Activated gamma-delta T cell treated with Interleukin-2 at 50 U/mL for 16 hours (primary cell): ENCODE data around the gene SLC49A4.
"Not testable (repeated sequence)": the region's sequence is repeated elsewhere in the genome, so short reads cannot be mapped to it uniquely, and the experiment has no call there.

ENCODE experiments used
- DNase-seq: peaks from one replicate; pipeline ENCODE4 v3.0.0-alpha.2; 2020

SLC49A4 gene, protein sequence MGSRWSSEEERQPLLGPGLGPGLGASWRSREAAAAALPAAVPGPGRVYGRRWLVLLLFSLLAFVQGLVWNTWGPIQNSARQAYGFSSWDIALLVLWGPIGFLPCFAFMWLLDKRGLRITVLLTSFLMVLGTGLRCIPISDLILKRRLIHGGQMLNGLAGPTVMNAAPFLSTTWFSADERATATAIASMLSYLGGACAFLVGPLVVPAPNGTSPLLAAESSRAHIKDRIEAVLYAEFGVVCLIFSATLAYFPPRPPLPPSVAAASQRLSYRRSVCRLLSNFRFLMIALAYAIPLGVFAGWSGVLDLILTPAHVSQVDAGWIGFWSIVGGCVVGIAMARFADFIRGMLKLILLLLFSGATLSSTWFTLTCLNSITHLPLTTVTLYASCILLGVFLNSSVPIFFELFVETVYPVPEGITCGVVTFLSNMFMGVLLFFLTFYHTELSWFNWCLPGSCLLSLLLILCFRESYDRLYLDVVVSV

DNA sequence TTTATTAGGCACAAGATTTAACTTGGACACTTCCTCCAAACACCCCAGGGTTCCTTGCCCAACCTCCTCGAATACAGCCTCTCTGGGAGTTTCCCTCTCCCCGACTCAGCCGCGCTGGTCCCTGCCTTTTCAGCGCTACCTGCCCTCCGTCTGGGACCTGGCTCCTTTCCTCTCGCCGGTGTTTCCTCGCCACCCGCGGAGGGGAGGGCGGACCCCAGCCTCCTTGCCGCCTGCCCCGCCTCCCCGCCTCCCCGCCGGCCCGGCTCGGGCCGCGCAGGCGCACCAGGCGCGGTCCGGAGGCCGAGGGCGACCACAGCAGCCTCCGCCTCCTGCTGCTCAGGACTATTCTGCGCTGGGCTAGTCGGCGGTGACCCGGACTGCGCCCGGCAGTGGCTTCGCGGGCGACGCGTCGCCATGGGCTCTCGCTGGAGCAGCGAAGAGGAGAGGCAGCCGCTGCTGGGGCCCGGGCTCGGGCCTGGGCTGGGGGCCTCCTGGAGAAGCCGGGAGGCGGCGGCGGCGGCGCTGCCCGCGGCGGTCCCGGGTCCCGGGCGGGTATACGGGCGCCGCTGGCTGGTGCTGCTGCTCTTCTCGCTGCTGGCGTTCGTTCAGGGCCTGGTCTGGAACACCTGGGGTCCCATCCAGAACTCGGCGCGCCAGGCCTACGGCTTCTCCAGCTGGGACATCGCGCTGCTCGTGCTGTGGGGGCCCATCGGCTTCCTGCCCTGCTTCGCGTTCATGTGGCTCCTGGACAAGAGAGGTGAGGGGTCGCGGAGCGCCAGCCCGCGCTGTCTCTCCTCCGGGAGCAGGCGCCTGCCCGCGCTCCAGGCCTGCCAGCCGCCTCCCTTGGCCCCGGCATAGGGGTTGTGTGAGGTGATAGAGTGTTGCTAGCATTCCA lies at the start of gene SLC49A4:
Gene SLC49A4 (plus strand): TSS at position 291 of the 895 bp plus-strand sequence. CDS start 124 bp downstream, at position 415.
- DNase-seq: peak; percentile 65

DNA sequence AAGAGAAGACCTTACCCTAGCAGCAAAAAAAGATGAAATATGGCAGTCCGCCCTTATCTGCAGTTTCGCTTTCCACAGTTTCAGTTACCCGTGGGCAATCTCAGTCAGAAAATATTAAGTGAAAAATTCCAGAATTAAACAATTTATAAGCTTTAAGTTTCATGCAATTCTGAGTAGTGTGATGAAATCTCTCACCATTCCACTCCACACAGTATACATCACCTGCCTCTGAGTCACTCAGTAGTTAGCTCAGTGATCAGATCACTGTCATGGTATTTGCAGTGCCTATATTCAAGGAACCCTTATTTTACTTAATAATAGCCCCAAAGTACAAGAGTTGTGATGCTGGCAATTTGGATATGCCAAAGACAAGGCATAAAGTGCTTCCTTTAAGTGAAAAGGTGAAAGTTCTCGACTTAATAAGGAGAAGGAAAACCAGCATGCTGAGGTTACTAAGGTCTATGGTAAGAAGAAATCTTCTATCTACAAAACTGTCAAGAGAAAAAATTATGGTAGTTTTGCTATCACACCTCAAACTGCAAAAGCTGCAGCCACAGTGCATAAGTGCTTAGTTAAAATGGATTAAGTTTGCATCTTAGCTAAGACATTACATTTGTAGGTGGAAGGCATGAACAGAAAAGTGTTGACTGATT lies 49.4 kb upstream of the SLC49A4 start:
- no peak for DNase-seq

DNA sequence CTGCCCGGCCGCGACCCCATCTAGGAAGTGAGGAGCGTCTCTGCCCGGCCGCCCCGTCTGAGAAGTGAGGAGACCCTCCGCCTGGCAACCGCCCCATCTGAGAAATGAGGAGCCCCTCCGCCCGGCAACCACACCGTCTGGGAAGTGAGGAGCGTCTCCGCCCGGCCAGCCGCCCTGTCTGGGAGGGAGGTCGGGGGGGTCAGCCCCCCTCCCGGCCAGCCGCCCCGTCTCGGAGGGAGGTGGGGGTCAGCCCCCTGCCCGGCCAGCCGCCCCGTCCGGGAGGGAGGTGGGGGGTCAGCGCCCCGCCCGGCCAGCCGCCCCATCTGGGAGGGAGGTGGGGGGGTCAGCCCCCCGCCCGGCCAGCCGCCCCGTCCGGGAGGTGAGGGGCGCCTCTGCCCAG lies 47.6 kb upstream of the SLC49A4 start:
- DNase-seq: not testable (repeated sequence)

DNA sequence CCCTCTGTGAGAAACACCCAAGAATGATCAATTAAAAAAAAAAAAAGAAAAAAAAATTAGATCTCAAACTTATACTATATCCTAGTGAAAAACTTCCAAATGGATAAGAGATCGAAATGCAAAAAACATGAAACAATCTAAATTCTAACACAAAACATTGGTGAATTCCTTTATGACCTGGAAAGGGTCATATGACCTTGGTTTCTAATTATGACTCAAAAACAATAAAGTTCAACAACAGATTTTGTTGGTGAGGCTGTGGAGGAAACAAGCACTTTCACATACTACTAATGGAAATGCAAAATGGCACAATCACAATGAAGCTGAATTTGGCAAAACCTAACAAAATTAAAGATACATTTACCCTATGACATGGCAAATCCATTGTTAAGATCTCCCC lies 46.5 kb upstream of the SLC49A4 start:
- no peak for DNase-seq

DNA sequence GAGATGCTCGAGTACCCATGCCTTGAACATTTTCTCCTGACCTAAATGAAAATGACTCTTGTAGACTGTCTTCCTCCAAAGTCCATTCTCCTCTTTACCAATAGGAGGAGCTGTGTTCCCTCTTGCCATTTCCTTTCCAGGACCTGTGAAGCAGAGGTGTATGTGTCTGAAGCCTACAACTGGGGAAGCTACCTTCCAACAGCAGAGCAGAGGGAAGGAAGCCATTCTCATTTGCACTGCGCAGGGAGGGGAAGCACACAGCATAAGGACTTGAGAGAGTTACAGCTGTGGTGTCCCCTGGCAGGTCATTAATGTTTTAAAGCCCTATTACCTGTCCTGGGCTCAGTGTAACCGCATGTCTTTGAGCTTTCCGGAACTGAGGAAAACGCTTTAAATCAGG lies 39.9 kb upstream of the SLC49A4 start:
- DNase-seq: no peak

DNA sequence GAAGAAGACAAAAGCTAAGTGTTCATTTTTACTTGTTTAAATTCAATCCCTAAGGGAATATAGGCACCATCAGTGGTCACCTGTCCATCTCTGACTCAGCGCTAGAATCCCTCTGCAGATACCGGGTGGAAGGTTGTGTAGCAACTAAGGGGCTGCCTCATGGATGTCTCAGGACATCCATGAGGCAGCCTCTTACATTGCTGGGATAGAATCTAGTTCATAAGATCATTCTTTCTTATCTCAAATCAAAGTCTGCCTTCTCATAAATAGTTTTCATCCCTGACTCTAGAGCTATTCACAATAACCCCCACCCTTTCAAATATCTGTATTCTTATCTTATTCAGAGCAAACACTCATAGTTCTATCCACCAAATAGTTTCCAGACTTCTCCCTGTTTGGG lies 39.4 kb upstream of the SLC49A4 start:
- no peak for DNase-seq

GRCh38 chr3:122758877-122759560 lies 35.9 kb upstream of the SLC49A4 start:
- DNase-seq: no peak

DNA sequence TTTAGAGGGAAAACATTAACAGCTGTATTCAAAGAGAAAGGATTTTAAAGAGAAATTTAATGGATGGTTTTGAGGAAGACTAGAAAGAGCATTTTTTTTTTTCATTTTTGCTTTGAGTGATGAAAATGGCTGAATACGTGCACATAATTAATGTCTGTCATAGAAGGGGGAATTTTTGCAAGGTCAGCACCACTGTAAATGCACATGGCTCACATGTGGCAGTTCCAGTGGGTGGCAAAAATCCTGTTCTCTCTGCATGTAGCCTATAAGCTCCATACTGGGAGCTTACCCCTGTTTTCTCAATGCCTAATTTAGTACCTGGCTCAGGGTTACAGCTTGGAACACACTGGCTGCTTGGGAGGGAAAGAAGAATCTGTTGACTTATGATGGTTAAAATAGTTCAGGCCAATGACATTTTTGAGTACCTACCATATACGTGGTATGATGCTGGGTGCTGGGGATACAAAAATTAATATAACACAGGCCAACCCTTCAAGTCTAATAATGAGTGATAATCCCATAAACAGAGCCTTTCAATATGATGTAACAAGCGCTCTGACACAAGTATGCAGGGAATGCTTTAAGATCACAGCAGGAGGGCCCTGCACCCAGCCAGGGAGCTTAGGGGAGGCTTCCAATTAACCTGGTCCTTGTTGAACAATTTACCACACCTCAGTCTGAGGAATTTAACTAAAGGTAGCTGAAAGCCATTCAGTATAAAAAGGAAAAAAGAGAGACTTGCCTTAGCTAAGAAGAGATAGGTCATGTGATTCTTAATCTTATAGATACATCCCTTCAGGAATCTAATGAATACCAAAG lies 34.2 kb upstream of the SLC49A4 start:
- no peak for DNase-seq

GRCh38 chr3:122766430-122766829 lies 28.4 kb upstream of the SLC49A4 start:
- DNase-seq: no peak

GRCh38 chr3:122767540-122768372 lies 27.1 kb upstream of the SLC49A4 start:
- no peak for DNase-seq

DNA sequence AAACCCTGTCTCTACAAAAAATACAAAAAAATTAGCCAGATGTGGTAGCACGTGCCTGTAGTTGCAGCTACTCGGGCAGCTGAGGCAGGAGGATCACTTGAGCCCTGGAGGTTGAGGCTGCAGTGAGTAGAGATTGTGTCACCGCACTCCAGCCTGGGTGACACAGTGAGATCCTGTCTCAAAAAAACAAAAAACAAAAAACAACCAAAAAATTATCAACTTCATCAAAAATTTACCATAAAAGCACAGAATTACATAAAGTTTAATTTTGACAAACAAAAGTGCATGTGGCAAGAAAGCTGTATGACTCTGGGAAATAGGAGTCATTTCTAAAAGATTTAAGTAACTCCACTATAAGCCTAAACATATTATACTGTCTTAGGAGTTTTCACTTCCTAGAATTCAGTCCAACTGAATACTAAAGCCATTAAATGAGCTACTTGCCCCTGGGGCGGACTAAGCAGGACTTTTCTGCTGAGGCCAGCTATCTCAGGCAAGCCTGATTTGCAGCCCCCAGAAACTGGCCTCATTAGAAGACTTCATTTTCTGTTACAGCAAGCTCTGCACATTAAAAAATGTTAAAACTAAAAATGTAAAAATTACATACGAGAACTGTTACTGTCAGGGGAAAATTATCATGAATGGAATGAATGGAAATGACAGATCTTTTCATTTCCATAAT lies 24.2 kb upstream of the SLC49A4 start:
- DNase-seq: no peak

DNA sequence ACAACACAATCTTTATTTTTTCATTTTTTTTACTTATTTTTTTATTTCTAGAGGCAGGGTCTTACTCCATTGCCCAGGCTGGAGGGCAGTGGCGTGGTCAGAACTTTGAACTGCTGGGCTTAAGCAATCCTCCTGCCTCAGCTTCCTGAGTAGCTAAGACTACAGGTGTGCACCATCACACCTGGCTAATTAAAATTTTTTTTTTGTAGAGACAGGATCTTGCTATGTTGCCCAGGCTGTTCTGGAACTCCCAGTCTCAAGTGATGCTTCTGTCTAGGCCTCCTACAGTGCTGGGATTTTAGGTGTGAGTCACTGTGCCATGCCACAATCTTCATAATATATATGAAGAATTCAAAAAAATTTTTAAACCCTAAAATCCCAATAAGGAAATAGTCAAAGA lies 22.0 kb upstream of the SLC49A4 start:
- no peak for DNase-seq

GRCh38 chr3:122773944-122774509 lies 20.8 kb upstream of the SLC49A4 start:
- no peak for DNase-seq

GRCh38 chr3:122774564-122774963 lies 20.3 kb upstream of the SLC49A4 start:
- DNase-seq: no peak

DNA sequence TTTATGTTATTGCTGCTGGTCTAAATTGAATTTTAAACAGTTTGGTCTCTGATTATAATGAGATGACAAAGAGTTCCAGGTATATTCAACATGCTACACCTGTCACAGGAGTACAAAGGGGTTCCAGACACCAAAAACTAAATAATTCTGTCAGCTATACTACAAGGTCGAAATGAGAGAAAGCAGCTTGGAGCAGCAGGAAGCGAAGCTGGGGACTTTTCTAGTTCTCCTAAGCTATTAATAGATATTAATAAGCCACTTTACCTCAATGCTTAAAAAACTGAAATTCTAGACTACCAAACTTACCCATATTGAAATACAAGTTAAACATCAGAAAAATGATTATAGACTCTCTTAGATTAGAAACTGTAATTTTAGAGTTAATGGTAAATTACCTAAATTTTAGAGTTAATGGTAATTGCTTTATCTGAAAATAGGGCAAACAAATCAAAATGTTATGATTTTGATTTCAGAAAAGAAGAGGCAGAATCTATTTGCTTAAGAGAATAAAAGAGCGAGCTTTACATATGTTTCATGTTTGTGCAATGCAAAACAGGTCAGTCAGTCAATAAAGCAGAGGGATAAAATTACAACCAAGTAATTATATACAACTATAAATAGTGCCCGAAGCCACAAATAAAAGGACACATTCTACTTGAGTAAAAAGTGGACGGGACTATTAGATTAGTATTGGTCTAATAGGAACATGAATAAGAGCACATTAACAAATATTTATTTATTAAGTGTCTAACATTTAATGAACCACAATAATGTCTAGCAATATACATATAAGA lies 18.0 kb upstream of the SLC49A4 start:
- no peak for DNase-seq

DNA sequence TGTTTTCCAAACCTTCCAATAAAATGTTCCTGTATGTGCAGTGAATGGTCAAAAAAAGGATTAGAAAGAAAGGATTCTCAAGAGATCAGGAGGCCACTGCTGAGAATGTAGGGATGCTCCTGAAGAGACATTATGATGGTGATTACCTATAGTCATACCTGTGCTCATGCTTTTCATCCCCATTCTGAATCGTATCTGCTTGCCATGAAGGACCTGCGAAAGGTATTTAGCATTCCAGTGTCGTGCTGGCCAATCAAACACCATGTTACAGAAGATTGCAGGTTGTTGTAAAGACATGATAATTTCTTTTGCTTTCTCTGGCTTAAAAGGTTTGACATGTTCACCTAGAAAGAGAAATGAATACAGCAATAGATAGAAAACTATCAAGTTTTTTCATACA lies 17.3 kb upstream of the SLC49A4 start:
- no peak for DNase-seq

GRCh38 chr3:122782804-122783203 lies 12.1 kb upstream of the SLC49A4 start:
- no peak for DNase-seq

DNA sequence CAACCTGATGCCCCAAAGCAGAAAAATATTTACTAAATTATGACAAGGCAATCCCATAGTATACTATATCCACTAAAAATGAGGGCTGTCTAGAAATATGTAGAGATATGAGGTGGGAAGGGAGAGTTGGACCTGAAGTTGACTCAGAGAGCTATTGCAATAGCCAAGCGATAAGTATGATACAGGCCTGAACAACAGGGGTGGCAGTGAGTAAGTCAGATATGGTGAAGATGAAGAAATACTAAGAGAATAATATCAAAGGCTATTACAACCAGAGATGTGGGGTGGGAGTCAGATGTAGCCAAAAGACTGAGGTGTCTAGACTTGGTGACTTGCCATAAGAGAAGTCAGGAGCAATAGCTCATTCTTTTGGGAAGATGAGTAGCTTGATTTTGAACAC lies 10.4 kb upstream of the SLC49A4 start:
- no peak for DNase-seq

DNA sequence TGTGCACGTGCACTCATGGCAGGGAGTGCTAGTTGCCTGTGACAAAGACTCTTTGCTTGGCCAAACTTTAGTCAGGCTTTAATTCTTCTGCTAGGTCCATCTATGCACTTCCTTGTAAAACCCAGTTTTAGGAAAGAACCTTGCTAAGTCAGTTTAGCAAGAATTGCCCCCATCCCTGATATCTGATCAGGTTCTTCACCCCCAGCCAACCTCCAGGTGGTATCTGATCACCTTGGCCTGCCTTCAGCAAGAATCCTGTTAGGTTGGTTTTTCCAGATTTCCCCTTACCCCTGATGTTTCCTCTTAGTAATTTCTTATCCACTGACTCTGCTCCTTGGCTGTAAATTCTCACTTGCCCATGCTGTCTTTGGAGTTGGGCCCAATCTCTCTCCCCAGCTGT lies 9.6 kb upstream of the SLC49A4 start:
- no peak for DNase-seq
